ENCODE results near the gene TMPRSS9. TPM values are rescaled to one million over a fixed set of nuclear protein-coding genes. Genes with fewer than 3 reads are reported as not detected.
"Not testable (repeated sequence)": the region's sequence is repeated elsewhere in the genome, so short reads cannot be mapped to it uniquely, and the experiment has no call there.

The TMPRSS9 gene
- total RNA-seq, 1 donor from 2014 or later: not detected

- intact Hi-C loops (cut with micrococcal nuclease): not testable (repeated sequence)
These were observed 57.4 kb downstream of the TMPRSS9 start for GRCh38 chr19:2417436-2417835.

- intact Hi-C loops (cut with micrococcal nuclease): no loop called here
These were observed 57.9 kb downstream of the TMPRSS9 start for GRCh38 chr19:2417881-2418406.

DNA sequence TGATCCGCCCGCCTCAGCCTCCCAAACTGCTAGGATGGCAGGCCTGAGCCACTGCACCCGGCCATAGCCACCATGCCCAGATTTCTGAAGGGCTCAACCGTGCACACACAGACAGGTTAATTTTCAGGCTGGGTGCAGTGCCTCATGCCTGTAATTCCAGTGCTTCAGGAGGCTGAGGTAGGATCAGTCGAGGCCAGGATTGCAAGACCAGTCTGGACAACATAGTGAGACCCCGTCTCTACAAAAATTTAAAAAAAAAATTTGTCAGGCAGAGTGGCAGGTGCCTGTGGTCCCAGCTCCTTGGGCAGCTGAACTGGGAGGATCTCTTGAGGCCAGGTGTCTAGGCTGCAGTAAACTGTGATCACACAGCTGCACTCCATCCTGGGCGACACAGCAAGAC, 59.7 kb downstream of the TMPRSS9 start:
- intact Hi-C loops (cut with micrococcal nuclease): no loop called here

GRCh38 chr19:2420490-2420889, 60.4 kb downstream of the TMPRSS9 start:
- intact Hi-C loops (cut with micrococcal nuclease): no loop called here

DNA sequence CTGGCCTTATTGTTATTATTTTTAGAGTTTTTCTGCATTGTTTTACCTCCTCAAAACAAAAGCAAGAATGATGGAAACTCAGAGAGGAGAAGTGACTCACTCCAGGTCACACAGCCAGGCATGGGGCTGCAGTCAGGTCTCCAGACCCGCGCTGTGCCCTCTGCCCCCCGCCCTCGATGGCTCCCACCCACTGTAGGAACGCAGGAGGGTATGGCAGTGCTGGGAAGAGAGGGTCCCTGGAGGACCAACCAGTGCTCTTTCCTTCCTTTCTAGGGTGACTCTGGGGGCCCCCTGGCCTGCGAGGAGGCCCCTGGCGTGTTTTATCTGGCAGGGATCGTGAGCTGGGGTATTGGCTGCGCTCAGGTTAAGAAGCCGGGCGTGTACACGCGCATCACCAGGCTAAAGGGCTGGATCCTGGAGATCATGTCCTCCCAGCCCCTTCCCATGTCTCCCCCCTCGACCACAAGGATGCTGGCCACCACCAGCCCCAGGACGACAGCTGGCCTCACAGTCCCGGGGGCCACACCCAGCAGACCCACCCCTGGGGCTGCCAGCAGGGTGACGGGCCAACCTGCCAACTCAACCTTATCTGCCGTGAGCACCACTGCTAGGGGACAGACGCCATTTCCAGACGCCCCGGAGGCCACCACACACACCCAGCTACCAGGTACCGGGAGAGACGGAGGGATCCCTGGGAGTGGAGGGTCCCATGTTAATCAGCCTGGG, 61.7 kb downstream of the TMPRSS9 start:
- intact Hi-C loops (cut with micrococcal nuclease): no loop called here

- intact Hi-C loops (cut with micrococcal nuclease): no loop called here
These were observed 63.2 kb downstream of the TMPRSS9 start for GRCh38 chr19:2423071-2423914.

DNA sequence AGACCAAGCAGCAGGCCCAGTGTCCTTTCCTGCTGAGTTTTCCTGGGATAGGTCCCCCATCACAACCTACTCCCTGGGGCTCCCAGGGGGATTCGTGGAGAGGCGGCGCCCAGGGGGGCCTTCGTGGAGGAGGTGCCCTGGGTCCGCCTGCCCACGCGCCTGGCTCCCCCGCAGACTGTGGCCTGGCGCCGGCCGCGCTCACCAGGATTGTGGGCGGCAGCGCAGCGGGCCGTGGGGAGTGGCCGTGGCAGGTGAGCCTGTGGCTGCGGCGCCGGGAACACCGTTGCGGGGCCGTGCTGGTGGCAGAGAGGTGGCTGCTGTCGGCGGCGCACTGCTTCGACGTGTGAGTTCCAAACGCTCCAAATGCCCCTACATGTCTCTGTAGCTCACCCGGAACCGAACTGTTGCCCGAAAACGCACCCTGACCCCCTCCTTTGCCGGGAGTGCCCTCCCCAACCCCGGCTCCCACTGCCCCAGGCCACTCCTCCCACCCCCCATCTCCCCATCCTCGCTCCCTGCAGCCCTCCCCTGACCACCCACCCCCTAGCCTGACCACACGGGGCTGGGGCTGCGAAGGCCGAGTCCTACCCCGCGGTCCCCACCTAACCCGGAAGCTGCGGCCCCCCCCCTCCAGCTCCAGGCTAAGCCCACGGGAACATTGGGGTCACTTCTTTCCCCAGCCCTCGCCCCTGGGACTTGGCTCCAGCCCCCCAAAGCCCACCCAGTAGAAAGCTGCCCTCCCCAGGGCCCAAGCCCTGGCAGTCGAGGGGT, 64.0 kb downstream of the TMPRSS9 start:
- intact Hi-C loops (cut with micrococcal nuclease): no loop called here

DNA sequence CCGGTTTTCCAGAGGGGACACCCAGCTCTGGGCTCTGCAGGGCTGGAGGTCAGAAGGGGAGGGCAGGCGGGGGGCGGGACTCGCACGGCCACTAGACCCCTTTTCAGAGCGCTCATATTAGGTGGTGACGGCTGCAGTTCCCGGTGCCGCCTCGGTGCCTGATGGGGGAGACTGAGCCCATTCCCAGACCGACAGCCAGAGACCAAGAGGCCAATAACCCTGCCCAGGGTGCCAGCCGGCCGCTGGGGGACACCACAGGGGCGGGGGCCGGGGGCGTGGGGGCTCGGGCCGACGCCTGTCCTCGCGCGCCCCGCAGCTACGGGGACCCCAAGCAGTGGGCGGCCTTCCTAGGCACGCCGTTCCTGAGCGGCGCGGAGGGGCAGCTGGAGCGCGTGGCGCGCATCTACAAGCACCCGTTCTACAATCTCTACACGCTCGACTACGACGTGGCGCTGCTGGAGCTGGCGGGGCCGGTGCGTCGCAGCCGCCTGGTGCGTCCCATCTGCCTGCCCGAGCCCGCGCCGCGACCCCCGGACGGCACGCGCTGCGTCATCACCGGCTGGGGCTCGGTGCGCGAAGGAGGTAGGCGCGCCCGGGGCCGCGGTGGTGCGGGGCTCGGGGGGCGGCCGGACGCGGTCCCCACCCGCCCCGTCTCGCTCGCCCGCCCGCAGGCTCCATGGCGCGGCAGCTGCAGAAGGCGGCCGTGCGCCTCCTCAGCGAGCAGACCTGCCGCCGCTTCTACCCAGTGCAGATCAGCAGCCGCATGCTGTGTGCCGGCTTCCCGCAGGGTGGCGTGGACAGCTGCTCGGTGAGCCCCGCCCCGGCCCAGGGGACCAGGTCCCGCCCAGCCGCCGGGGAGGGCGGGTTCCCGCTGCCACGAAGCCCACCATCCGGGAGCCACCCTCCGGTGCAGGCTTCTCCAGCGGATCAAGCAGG, 64.9 kb downstream of the TMPRSS9 start:
- intact Hi-C loops (cut with micrococcal nuclease): no loop called here

DNA sequence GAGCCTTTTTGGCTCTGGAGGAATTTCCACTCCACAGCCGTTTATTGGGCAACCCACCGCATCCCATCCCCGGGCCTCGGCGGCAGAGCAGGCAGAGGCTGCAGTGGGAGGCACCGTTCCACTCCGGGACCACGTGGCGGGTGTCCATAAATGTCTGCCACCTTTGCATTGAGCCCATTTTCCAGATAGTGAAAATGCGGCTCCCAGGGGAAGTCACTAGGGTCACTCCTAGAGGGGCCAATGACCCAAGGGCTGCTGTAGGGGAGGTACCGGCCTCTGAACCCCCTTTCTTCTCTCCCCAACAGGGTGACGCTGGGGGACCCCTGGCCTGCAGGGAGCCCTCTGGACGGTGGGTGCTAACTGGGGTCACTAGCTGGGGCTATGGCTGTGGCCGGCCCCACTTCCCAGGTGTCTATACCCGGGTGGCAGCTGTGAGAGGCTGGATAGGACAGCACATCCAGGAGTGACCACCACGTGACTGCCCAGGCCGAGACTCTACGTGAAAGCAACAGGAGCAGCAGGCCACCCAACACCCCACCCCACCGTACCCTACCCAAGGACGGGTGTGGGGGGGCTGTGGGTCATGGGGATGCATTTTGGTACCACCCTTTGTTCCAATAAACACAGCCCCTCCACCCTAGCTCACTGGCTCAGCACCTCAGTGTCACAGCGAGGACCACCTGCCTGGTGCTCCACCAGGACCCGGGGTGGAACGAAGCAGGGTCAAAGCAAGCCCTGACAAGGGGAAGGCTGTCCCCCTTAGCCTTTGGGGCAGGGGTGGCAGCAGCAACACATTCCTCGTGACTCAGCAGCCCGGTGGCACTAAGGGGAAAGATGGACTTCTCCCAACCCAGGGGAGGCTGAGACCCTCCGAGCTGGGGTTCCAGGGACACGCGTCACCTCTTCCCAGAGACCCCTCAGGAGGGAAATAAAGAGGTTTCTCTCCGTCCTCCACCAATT, 65.8 kb downstream of the TMPRSS9 start:
- intact Hi-C loops (cut with micrococcal nuclease): loop anchor here (2.0 kb wide), 1 partner anchor 357 kb away; the partner anchor contains the start of gene SGTA

DNA sequence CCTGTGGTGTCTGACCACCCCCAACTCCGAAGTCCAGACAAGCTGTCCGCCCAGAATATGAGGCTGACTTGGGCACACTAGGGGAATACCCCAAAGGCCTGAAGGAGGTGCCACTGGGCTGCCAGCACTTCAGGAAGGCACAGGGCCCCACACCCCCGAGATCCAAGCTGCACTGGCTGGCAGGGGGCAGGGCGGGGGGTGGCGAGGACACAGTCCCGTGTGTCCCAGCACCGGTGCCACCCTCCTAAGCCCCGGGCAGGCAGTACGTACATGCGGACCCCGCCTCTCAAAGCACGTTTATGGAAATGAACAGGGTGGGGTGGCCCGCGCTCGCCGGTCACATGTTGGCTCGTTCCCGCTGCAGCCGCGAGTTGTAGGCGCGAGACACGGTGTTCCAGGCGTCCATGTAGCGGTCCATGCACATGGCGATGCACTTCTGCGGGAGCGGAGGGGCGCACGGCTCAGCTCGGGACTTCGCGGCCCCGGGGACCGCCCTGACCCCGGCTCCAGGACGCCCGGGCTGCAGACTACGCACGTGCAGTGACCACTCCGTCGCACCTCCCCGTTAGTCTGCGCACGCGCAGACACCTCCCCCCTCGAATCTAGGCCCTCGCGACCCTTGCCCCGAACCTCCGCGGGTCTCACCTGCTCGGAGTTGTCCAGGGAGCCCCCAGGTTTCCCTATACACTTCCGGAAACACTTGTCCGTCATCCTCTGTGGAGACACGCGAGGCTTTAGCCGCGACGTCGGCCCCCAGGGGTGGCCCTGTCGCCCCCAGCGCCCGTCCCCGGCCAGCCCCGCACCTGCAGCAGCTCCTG, 66.8 kb downstream of the TMPRSS9 start:
- intact Hi-C loops (cut with micrococcal nuclease): loop anchor here (1.0 to 2.0 kb wide), 11 partner anchors 30 to 758 kb away; partner anchors contain the start of genes AP3D1, GADD45B, NCLN and PLEKHJ1

- intact Hi-C loops (cut with micrococcal nuclease): loop anchor here (1.0 to 2.0 kb wide), 11 partner anchors 30 to 758 kb away; partner anchors contain the start of genes AP3D1, GADD45B, NCLN and PLEKHJ1
These were observed 67.6 kb downstream of the TMPRSS9 start, which contains the start of gene TIMM13 for GRCh38 chr19:2427429-2428320. Gene TIMM13, minus strand, starts transcription at chr19:2427586. Its CDS starts 53 bp downstream, at chr19:2427533.

GRCh38 chr19:2428321-2428690, 68.2 kb downstream of the TMPRSS9 start:
- intact Hi-C loops (cut with micrococcal nuclease): no loop called here

DNA sequence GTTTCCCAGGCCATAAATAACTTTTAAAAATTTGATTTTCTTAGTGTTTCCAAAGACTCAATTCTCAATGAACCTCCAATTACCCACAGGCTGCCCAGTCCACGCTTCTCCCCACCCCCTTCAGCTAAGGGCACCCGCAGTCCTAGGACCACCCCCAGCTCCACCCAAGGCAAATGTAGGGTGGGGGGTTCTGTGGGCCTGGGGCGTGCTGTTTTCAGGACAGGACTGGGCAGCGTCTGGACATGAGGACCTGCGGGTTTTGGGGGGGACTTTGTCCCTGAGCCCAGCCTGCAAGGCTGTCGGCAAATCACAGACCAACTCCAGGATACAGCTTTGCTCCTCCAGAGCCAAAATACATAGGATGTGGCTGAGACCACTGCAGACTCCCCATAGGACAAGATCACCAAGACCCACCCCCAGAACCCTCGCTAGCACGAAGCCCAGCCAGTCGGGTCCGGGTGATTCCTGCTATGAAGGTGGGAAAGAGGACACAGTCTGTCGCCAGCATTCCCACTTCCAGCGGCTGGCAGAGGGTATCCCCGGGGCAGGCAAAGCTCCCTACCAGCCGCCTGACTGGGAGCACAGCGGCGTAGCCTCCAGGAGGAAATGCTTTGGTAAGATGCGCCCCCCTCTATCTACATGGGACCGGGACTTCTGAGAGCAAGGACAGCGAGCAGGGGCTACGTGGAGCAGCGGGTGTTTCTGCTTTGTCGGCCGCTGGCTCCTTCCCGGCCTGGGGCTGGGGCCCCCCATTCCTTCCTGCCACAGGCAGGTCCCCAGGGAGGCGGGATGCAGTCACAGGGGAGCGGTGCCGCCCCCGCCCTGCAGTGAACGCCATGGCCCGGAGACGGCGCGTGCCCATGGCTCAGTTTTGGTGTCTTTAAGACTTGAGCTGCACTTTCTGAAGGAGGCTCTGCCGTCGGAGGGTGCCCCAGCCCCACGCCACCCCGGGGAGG, 69.0 kb downstream of the TMPRSS9 start:
- intact Hi-C loops (cut with micrococcal nuclease): no loop called here

- intact Hi-C loops (cut with micrococcal nuclease): no loop called here
These were observed 70.0 kb downstream of the TMPRSS9 start for GRCh38 chr19:2429917-2430535.

DNA sequence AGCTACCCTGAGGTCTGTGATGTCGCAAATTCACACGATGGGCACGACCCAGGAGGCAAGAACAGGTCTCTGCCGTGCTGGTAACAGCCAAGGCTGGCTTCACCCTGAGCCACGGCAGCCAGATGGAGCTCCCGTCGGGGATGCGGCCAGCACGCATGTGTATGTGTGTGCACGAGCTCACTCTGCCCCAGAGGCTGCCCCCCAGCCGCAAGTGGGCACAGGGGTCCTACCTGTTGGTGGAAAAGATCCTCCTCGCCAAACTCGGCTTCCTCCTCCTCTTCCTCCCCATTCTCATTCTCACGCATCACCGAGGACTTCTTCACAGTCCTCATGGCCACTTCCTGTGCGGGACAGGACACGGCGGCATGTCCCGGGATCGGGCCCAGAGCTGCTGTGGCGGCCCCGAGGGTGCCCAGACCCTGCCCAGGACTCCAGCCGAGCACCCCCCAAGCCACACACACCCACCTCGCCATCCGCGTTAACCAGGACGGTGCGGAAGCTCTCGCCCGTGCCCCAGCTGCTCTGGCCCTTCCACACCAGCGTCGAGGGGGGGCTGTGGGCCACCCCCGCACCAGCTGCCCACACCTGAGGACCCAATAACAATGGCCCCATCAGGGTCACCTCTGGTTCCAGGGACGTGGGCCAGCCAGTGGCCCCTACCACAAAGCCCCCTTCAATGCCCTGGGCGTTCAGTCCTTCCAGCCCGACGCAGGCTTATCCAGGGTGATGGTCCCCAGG, 71.4 kb downstream of the TMPRSS9 start:
- intact Hi-C loops (cut with micrococcal nuclease): no loop called here
